Gastrocnemius medialis (tissue), 4 donors: ENCODE measurements around the gene FGF19.

Source experiments
- POLR2A ChIP-seq, 2 donors: fragments of 450-650 bp; IDR thresholded peaks; one replicate each; pipeline ENCODE4 v1.6.1; 2017; ENCODE audit warnings: antibody characterized with exemption in 2 of 2, mild to moderate bottlenecking in 2 of 2, moderate library complexity in 2 of 2
- TF ChIP-seq, protein P1 (sequence below), 5 experiments: fragments of 450-650 bp in 3 of 5; fragments of 200-600 bp in 2 of 5; sonication (generic) in 2 of 5; IDR thresholded peaks in 4 of 5; conservative IDR thresholded peaks in 1 of 5; 1 replicate in 4 of 5; 2 replicates in 1 of 5; pipeline ENCODE4 v1.5.1; 2016 to 2019; ENCODE audit warnings: antibody characterized with exemption in 5 of 5, mild to moderate bottlenecking in 3 of 5, moderate library complexity in 3 of 5

DNA sequence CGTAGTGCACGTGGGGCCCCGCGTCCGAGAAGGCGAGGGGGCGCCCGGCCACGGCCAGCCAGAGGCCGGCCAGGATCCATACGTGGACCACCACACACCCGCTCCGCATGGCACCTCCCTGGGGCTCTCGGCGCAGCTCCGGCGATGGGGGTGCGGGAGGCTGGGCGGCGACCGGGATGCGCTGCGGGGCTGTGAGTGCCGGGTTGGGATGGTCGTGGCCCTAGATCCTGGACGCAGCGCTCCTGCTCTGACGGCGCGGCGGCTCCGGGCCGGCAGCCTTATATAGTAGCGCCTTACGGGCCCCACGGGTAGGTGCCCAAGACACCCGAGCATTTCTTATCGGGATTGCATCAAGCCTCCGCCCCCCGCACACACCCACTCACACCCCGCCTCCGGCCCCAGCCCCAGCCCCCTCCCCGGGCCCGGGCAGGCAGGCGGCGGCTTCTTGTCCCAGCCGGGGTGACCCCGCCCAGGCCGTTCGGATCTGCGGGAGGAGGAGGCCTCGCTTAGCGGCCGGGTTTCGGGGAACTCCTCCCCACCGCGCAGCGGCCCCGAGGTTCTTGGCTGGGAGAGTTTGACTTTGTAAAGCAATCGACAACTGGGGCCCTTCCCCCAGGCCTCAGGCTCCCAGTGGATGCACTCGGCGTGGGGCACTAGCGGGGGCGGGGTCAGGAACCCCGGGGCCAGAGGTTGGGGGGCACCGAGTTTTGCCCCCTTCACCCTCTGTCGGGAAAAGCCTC lies at the start of gene FGF19:
- TF ChIP-seq POLR2A (IDR thresholded peaks at IDR 0.05), result no peak
- TF ChIP-seq, protein P1, sequence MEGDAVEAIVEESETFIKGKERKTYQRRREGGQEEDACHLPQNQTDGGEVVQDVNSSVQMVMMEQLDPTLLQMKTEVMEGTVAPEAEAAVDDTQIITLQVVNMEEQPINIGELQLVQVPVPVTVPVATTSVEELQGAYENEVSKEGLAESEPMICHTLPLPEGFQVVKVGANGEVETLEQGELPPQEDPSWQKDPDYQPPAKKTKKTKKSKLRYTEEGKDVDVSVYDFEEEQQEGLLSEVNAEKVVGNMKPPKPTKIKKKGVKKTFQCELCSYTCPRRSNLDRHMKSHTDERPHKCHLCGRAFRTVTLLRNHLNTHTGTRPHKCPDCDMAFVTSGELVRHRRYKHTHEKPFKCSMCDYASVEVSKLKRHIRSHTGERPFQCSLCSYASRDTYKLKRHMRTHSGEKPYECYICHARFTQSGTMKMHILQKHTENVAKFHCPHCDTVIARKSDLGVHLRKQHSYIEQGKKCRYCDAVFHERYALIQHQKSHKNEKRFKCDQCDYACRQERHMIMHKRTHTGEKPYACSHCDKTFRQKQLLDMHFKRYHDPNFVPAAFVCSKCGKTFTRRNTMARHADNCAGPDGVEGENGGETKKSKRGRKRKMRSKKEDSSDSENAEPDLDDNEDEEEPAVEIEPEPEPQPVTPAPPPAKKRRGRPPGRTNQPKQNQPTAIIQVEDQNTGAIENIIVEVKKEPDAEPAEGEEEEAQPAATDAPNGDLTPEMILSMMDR (IDR thresholded peaks at IDR 0.05 in 4 of 5, conservative IDR thresholded peaks at IDR 0.05 in 1 of 5), result no peak
